Effector CD4-positive, alpha-beta T cell (primary cell): ENCODE results near the gene TOR4A.
"Not testable (repeated sequence)": the region's sequence is repeated elsewhere in the genome, so short reads cannot be mapped to it uniquely, and the experiment has no call there.

Experiments used
- DNase-seq: peaks from one replicate; pipeline ENCODE4 v3.0.0-alpha.2; 2020

Gene TOR4A

DNA sequence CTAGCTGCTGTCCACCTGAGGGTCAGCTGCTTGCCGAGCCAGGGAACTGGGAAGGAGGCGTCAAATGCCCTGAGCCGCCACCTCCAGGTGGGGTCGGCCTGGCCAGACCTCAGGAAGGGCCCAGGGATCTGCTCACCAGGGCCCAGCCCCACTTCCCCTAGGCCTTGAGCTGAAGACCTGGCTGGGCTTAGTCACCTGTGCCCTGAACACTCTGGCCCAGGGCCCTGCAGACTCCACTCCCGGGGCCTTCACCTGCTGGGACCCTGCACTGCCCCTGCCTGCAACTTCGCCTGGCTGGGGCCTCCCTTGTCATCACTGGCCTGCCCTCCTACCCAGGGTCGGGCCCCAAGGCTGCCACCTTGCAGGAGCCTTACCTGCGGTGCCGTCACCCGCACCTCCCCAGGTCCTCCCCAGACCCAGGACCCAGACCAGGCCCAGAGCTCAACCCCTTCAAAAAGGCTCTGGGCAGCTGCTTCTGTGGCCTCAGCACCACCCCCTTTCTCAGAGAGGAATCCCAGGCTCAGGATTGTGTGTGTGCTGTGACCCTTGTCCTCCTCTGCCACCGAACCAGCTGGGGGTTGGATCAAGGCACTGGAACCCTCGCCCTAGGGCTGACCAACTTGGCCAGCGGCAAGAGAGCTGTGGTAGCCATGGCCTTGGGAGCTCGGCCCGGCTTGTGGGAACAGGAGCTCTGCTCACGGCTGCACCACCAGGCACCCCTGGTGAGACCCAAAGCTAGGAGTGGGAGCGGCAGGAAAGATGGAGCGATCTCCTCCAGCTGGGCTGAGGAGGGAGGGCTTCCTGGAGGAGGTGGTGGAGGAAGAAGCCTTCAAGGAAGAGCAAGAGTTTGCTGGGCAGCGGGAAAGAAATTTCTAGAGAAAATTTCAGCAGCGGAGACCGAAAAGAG is 23.6 kb upstream of the TOR4A start:
- DNase-seq = no peak

GRCh38 chr9:137254624-137255447 is 22.7 kb upstream of the TOR4A start, which contains the start of gene NELFB:
TSS of gene NELFB (plus strand) at chr9:137255327.
- DNase-seq = peak; percentile 95

- DNase-seq = no peak
Observed at GRCh38 chr9:137255448-137256114, 21.9 kb upstream of the TOR4A start.

DNA sequence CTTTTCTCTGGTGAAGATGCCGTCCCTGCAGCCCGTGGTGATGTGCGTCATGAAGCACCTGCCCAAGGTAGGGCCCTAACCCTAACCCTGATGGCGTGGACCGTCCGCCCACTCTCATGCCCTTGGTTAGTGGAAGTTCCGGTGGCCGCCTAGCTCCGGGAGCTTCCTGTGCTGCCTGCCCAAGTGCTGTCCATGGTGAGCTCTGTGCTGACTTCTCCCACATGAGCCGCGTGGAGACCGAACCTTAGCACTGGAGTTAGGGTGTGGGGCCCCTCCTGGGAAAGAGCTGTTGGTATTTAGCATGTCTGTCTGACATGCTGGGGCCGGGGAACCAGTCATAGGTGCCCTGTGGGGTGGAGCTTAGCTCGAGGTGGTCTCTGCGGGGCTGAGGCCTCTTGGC is 21.2 kb upstream of the TOR4A start:
- DNase-seq = no peak

GRCh38 chr9:137256856-137257255 is 20.7 kb upstream of the TOR4A start:
- DNase-seq = no peak

GRCh38 chr9:137262173-137262908 is 15.2 kb upstream of the TOR4A start:
- DNase-seq = not testable (repeated sequence)

GRCh38 chr9:137262909-137263285 is 14.6 kb upstream of the TOR4A start:
- no peak for DNase-seq

- no peak for DNase-seq
Observed at GRCh38 chr9:137263506-137263905, 14.0 kb upstream of the TOR4A start.

DNA sequence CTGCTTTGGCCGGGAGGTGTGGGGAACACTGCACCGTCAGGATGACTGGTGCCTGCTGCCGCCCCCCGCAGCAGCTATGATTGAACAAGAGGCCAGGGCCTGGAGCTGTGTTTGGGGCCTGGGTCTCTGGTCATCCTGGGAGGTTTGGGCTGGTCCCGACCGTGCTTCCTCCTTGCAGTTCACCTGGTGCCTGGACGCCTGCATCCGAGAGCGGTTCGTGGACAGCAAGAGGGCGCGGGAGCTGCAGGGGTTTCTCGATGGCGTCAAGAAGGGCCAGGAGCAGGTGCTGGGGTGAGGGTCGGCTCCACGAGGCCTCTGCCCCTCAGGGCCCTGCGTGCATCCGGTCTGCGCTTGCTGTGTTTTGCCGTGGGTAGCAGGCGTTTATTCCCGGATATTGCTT is 13.5 kb upstream of the TOR4A start:
- no peak for DNase-seq

DNA sequence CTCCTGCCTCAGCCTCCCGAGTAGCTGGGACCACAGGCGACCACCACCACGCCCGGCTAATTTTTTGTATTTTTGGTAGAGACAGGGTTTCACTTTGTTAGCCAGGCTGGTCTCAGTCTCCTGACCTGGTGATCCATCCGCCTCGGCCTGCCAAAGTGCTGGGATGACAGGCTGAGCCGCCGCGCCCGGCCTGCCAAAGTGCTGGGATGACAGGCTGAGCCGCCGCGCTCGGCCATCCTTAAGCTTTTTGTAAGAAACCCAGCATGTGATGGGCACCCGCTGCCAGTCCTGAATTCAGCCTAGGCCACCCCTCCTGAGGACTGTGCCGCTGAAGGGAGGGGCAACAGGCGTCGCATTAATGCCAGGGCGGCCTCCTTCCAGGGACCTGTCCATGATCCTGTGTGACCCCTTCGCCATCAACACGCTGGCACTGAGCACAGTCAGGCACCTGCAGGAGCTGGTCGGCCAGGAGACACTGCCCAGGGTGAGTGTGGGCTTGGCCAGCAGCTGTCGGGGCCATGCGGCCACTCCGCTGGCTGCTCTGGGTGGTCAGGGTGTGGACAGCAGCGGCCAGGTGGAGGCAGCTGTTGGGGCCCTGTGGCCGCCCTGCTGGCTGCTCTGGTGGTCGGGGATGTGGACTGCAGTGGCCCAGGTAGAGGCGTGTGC is 11.9 kb upstream of the TOR4A start:
- DNase-seq = no peak

DNA sequence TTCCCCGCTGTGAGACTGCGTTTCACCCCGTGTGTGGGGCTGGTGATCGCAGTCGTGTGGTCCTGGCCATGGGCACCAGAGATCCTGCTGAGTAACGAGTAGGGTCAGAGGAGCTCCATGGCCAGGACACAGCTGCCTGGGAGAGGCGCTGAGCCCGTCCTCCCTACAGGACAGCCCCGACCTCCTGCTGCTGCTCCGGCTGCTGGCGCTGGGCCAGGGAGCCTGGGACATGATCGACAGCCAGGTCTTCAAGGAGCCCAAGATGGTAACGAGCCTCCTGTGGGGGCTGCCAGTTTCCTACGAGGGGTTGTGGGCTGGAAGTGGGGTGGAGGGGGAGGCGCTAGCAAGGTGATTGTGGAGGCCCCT is 11.4 kb upstream of the TOR4A start:
- no peak for DNase-seq

DNA sequence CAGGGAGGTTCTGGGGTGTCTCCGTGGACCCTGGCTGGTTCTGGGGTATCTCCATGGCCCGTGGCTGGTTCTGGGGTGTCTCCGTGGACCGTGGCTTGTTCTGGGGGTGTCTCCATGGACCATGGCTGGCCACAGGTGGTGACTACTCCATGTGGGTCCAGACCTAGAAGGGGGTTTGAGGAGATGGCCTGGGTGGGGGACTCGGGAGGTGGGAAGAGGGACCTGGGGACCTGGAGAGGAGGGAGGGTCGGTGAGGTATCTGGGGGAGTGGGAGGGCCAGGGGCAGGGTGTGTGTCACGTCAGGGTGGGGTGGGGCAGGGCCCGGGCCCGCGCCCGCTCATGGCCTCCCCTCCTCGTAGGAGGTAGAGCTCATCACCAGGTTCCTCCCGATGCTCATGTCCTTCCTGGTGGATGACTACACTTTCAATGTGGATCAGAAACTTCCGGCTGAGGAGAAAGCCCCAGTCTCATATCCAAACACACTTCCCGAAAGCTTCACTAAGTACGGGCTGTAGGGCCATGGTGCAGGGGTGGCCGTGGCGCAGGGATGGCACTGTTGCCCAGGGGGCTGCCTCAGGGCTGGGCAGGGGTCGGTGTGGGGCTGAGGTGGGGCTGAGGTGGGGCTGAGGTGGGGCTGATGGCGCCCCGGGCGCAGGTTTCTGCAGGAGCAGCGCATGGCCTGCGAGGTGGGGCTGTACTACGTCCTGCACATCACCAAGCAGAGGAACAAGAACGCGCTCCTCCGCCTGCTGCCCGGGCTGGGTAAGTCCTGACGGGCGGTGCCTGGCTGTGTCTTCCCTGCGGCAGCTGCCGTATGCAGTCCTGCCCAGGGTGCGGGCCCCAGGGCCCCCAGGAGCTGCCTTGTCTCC is 10.7 kb upstream of the TOR4A start:
- no peak for DNase-seq

- DNase-seq = no peak
Observed at GRCh38 chr9:137267933-137268355, 9.6 kb upstream of the TOR4A start.

DNA sequence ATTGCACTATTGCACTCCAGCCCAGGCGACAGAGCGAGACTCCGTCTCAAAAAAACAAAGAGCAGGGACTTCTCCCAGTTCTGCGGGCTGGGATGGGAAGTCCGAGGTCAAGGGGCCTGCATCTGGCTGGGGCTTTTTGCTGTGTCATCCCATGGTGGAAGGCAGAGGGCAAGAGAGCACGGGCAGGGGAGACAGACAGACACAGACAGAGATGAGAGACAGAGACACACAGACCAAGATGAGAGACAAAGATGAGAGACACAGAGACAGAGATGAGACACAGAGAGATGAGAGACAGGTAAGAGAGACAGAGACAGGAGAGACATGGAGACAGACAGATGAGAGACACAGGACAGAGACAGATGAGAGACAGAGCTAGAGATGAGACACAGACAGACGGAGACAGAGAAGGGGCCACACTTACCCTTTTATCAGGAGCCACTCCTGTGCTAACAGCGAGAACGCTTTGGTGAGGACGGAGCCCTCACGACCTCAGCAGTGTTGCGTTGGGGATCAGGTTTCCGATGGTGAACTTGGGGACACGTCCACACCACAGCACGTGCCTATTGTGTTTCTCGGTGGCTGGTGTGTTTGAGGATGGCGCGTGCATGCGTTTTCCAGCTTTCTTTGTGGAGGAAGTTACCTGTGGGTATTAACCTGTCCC is 8.9 kb upstream of the TOR4A start:
- DNase-seq = no peak

GRCh38 chr9:137269231-137269772 is 8.2 kb upstream of the TOR4A start:
- DNase-seq = no peak

DNA sequence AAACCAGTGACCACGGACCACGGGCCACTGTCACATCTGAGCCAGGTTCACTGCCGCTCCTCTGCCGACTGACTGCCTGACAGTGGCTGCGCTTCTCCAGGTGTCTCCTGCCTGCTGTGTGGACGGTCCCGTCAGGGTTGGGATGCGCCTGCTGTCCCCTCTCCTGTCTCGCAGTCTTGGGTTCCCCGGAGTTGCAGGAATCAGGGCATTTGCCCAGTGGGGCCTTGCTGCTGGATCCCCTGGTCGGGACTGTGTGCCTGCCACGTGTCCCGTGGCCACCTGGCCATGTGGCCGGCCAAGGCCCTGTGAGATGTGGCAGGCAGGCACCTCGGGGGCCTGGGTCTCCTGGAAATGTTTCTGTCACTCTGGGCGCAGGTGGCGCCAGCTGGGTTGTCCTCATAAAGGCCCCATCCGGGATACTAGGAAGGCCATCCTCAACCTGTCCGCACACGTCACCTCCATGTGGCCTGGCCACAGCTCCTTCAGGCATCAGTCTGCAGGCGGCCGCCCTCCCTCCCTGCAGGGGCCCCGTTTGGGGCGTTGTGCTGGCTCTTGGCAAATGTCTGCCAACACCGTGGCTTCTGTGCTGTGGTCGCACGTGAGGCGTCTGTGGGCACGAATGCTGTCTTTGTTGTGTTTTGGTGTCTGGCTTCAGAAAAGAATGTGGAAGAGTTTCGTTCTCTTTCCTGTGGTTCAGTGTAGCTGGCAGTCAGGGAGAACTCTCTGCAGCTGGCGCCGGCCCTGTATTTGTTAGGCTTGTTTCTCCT is 6.4 kb upstream of the TOR4A start:
- no peak for DNase-seq

DNA sequence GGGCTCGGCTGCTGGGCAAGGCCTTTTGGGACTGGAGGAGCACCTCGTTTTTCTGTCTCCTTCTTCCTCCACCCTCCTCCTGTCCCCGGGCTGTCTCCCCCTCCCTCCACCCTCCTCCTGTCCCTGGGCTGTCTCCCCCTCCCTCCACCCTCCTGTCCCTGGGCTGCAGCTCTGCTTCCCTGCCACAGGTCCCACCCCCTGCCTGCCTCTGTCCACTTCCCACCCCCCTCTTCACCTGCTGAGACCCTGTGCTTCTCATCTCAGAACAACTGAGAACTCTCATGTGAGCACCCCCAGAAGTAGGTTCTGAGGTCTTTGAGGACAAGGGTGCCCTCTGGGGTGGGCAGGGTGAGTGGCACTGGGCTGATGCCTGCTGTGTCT is 5.8 kb upstream of the TOR4A start:
- DNase-seq = no peak

DNA sequence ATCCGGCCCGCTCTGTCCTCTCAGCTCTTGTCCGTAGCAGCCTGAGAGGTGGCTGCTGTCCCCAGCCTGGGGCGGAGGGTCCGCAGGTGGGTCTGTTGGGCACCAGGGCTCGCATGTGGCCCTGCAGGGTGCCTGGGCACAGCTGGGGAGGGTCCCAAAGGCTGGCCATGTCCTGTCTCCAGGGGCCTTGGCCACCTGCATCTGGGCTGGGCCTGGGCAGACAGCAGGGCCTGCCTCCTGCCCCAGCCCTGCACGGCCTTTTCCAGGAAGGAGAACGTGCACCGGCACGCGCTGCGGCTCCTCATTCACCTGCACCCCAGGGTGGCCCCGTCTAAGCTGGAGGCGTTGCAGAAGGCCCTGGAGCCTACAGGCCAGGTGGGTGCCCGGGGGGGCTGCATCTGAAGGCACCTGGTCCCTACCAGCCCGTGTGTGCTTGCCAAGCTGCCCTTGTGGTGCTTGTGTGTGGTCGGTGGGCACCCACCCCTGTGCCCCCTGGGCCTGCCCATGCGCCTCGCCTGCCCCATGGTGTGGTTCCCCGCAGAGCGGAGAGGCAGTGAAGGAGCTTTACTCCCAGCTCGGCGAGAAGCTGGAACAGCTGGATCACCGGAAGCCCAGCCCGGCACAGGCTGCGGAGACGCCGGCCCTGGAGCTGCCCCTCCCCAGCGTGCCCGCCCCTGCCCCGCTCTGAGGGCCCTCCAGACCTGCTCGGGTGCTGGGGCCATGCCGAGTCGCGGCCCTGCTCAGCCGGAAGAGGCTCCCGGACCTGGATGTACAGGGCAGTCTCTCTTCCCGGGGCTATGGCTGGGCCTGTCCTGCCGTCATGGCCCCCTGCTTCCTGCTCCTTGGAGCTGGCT is 5.1 kb upstream of the TOR4A start:
- DNase-seq = no peak
